ENCODE results near the gene CACNA2D2.

GRCh38 chr3:50406487-50406886 is 96.9 kb downstream of the CACNA2D2 start:
- no peak for TF ChIP-seq CTCF (IDR thresholded peaks at IDR 0.05; ENCODE audit: low read length)
- no peak for TF ChIP-seq EZH2phosphoT487 (IDR thresholded peaks at IDR 0.05; ENCODE audit: low read length)
- TF ChIP-seq EZH2 (optimal IDR thresholded peaks at IDR 0.05; ENCODE audit: low read depth, low read length) = no peak
